Measurements from ENCODE around the gene ZNF862.
"Not testable (repeated sequence)": the region's sequence is repeated elsewhere in the genome, so short reads cannot be mapped to it uniquely, and the experiment has no call there.

ZNF862 gene

DNA sequence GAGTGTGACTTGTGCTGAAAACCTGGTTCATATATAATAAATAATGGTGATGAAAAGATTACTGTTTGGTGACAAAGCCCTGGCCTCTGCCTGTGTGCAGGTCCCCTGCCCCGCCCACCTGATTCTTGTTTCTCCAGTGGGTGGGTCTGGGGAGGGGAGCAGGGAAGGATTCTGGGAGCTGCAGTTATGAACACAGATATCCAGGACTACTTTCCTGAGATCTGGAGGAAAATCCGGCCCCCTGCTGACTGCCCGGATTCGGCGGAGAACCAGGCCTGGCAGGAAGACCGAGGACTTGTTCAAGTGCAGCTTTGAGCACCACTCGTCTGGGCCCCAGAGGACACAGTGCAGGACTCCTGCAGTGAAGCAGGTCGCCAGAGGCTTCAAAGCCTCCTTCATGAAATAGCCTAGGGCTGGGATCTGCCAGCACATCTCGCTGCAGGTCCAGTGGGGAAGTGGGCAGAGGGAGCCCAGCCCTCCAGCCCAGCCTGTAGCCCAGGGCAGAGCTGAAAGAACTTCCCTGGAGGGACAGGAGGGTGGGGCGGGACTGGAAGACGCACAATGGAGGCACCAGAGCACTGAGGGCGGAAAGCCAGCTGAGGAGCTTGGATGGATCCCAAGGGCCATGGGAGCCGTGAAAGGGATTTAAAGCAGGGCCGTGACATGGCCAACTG lies 42.6 kb downstream of the ZNF862 start:
- no peak for DNase-seq (ENCODE audit: low read depth)

GRCh38 chr7:149881328-149882247 lies 43.4 kb downstream of the ZNF862 start:
- DNase-seq (ENCODE audit: low read depth): no peak

GRCh38 chr7:149882248-149883047 lies 44.3 kb downstream of the ZNF862 start:
- DNase-seq (ENCODE audit: low read depth): no peak

DNA sequence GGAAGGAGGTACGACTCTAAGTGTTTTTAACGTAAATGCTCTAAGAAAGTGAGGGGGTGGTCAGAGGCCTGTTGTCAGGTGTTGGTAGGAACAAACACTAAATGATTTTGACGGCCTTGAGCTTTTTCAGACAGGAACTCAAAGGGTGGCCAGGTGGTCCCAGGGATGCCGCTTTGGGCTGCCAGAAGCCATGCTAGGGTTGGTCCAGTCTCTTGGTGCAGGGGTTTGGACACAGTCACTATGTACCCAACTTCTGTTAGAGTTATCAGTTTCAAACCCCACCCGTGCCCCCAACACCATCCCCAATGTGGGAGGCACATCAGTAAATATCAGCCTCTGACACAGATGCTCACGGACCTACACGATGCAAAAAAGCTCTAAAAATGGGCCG lies 44.9 kb downstream of the ZNF862 start:
- no peak for DNase-seq (ENCODE audit: low read depth)

DNA sequence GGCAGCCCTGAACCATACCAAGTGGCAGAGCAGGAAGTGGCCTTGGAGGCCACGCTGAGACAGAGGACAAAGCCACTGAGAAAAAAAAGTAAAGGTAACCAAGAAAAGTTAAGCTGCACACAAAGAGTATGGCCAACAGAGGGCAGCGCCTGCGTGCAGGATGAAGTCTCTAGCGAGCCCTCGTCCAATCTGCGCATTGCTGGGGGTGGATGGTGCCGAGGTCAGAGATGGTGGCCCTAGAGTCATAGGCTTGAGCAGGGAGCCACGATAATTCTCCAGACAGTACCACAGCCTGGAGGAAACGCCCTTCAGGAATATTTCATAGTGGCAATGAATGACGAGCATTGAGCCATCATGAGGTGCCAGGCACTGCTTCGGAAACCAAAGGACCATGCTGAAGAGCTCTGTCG lies 45.3 kb downstream of the ZNF862 start:
- DNase-seq (ENCODE audit: low read depth): no peak

DNA sequence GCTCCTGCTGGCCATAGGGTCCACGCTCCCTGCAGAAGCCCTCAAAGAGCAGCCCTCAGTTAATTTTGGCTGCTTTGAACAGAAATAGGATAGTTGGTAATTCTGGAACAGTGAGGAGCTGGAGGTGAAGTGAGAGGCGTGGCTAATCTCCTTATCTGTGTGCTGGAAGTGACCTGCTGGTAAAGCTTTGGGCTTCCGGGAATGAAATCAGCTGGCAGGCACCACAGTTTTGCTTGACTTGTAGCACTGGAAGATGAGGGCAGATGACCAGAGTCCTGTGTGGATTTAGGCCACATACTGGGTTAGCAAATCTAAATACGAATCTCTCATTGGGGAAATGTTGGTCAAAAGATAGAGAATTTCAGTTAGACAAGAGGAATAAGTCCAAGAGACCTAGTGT lies 45.8 kb downstream of the ZNF862 start:
- DNase-seq (ENCODE audit: low read depth): no peak

DNA sequence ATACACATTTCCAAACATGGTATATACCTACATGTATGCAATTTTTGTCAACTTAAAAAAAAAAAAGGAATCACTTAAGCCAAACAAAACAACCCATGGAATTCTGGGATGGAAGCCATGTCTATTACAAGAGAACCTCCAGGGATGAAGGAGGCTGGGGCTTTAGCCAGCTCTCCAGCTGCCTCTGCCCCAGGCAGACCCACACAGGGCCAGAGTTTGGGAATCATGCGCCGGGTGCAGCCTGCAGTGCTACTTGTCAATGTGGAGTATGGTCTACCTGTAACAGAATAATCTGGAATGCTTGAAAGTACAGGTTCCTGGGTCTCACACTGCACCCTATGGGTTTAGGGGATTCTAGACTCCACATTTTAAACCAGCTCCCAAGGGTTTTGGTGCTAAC lies 46.4 kb downstream of the ZNF862 start:
- no peak for DNase-seq (ENCODE audit: low read depth)

DNA sequence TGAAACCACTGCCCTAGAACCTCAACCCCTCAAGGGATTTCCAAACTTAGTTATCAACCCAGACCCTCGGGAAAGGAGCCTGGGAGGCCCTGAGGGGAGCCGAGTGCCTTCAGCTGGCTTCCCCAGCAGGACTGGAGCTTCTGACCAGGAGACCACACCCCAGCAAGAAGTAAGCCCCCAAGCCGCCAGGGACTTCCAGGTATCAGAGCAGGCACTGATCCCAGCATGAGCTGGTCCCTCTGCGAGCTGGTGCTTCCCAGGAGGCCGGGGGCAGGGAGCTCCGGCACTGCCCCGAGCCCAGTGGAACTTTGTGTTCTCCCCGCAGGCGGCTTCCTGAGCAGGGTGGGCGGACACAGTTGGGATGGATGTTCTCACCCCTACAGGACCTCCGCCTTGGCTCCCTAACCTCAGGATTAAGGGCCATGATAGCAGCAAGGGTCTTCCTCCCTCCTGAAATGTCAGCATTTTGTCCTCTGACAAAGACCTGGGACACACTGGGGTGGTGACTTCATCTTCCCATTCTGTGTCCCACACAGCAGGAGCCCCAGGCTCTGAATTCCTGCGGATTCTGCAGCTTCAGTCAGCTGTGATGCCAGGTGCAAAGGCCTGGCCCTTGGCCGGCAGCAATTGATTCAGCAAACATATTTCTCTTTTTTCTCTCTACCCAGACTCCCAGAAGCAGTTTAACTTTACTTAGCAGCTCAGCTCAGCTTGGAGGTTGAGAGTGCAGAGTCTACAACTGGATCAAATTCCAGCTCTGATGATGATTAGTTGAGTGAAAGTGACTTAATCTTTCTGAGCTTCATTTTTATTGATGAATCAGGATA lies 47.2 kb downstream of the ZNF862 start:
- DNase-seq (ENCODE audit: low read depth): no peak

GRCh38 chr7:149886018-149886415 lies 47.8 kb downstream of the ZNF862 start:
- DNase-seq (ENCODE audit: low read depth): no peak

- DNase-seq (ENCODE audit: low read depth): no peak
Observed at GRCh38 chr7:149887311-149887710, 49.1 kb downstream of the ZNF862 start.

GRCh38 chr7:149890715-149891114 lies 52.5 kb downstream of the ZNF862 start:
- not testable (repeated sequence) for DNase-seq (ENCODE audit: low read depth)

GRCh38 chr7:149894957-149895356 lies 56.8 kb downstream of the ZNF862 start:
- not testable (repeated sequence) for DNase-seq (ENCODE audit: low read depth)

GRCh38 chr7:149907776-149908376 lies 69.7 kb downstream of the ZNF862 start:
- not testable (repeated sequence) for DNase-seq (ENCODE audit: low read depth)

DNA sequence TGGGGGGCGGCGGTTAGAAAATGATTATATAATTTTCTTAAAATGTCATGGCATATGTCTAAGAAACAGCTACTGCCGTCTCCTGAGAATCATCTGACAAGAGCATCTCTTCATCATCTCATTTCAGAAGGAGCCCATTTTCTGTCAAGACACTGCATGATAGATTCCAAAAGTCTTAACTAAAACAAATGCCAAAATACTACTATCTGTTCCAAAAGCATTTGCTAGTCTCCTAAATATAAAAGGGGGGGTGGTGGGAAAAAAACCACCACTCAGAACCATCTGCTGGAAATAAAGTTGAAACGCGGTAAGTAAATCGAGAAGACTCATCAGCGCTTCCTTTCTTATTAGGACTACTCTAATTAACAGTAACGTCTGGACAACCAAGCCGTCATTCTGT lies 72.0 kb downstream of the ZNF862 start:
- DNase-seq (ENCODE audit: low read depth): not testable (repeated sequence)

DNA sequence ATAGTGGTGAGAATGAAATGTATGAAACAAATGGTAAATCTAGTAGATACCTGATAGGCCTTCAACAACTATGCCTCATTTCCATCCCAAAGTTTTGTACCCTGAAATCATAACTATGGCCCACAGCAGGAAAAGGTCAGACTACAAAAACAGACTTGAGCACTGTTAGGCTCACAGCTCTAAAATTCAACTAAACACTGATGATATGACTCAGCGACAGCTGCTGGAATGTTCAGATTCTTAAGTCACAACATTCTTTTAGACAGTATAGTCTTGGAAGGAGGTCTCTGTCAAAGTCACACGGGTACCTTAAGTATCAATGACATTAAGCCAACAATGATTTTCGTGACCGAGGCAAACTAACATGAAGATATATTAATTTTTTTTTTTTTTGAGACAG lies 74.0 kb downstream of the ZNF862 start:
- DNase-seq (ENCODE audit: low read depth): not testable (repeated sequence)
